ENCODE data around the gene SELENOS.
A peak's percentile ranks its signal among the peaks of the same experiment; 100 is the strongest.

Gene SELENOS

GRCh38 chr15:101276501-101277037 lies 716 bp downstream of the SELENOS start:
- DNase-seq (ENCODE audit: low spot score): no peak

DNA sequence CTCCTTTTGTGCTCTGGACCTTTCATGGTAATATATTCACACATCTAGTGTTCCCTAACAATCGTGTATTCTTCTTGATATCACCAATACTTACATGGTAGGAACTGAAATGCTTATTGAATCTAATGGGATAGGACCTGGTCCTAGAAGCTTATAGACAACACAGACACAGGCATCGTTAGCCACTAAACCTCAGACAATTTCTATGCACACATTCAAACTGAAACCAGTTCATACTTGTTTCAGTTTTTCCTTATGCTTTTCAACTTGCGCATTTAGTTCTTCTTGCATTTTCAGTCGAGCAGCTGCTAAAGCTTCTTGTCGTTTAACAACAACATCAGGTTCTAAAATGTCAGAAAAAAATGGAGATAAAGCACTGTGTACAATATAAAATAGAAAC lies 2.3 kb downstream of the SELENOS start:
- no peak for DNase-seq (ENCODE audit: low spot score)

- DNase-seq (ENCODE audit: low spot score): no peak
Observed at GRCh38 chr15:101273534-101273933, 3.8 kb downstream of the SELENOS start.

GRCh38 chr15:101272584-101272983 lies 4.7 kb downstream of the SELENOS start:
- DNase-seq (ENCODE audit: low spot score): no peak

DNA sequence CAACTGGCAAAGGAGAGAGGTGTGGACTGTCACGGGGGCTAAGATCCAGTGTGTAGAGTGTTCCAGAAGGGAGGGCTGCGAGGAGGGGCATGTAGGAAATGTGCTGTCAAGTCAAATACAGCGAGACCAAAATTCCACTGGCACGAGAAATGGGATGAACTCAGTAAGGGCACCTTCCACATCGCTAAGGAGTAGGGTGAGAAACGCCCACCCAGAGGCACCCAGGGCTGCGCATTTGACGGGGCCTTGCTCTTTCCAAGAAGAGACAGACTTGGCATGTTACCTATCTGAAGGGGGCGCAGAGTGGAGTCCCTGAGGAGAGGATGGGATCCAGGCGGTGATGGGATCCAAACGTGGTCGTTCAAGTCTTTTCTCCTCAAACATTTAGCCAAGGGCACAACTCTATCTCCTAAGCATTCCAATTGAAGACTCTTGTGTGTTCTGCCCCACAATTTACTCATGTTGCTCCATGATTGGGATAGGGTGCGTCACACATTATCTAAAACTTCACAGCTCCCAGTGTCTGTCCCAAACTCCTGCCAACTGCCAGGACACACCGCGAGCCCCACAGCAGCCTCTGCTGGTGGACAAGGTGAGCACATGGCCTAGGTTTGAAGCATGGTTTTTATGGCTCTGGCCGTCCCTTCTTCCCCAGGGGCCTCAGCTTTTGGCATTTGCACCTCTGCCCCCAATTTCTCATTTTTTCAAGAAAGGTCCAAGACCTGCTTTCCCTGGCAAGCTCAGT lies 7.6 kb downstream of the SELENOS start:
- DNase-seq (ENCODE audit: low spot score): no peak

DNA sequence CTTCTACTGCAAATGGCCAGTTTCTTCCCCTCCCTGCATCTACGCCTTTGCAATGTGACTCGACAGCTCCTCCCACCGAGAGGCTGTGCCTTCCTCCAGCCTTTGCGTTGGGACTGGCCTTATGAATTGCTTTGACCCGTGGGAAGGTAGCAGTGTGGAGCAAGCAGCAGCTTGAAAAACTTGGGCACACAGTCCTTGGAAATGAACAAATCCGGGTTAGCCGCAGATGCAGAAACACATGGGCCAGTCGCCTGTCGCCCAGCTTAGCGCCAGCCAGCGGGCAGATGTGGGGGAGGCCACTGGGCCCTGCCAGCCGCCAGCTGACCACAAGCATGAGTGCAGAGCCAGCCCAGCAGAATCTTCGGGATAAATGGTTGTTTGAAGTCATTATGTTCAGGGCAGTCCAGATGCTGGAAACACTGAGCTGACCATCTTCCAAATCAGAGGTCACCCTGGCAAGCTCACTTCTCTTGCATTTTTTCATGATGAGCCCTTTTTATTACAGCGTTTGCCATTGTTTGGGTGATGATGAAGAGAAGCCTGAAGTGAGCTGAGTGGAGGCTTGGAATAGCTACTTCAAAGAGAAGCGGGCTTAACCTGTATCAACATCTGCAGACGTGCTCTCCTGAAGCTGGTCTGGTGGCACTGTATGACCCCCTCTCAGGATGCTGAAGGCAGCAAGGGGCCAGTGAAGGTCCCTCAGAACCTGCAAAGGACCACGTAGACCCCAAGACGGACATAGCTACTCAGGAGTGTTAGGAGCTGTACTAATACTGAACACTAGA lies 9.8 kb downstream of the SELENOS start:
- DNase-seq (ENCODE audit: low spot score): no peak

- DNase-seq (ENCODE audit: low spot score): no peak
Observed at GRCh38 chr15:101266787-101267186, 10.5 kb downstream of the SELENOS start.

DNA sequence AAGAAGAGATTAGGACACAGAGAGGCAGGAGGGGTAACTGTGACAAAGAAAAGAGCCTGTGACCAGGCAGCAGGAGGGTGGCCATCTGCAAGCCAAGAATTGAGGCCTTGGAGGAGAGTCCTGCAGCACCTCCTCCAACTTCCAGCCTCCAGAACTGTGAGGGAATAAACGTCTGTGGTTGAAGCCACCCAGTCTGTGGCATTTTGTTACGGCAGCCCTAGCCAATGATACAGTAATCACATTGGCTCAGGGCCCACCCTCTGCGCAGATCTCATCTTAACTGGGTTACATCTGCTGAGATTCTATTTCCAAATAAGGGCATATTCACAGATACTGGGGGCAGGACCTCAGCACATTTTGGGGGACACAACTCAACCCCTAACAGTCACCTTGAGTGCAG lies 11.3 kb downstream of the SELENOS start:
- no peak for DNase-seq (ENCODE audit: low spot score)

DNA sequence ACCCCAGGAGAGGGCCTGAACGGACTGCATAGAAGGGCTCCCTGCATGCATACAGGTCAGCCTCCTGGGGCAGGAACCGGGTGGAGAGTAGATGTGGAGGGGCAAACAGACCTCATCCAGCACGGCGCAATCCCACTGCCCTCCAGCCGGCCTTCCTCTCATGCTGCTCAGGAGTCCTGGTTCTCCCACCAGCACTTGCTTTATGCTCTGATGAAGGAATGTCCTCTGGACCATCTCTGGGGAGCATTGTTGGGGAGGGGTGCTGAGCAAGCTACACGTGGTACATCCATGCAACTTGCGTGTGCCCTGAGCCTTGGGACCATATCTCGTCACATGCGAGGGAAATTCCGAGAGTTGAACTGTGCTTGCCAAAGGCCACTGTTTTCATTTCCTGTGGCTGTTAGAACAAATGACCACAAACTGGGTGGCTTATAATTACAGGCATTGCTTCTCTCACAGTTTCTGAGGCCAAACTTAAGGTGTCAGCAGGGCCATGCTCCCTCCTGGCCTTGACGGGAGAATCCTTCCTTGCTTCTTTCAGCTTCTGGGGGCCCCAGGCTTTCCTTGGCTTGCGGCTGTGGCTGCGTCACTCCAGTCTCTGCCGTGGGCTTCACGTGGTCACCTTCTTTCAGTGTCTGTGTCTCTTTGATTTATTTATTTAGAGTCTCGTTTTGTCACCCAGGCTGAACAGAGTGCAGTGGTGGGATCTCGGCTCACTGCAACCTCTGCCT lies 12.2 kb downstream of the SELENOS start:
- no peak for DNase-seq (ENCODE audit: low spot score)

DNA sequence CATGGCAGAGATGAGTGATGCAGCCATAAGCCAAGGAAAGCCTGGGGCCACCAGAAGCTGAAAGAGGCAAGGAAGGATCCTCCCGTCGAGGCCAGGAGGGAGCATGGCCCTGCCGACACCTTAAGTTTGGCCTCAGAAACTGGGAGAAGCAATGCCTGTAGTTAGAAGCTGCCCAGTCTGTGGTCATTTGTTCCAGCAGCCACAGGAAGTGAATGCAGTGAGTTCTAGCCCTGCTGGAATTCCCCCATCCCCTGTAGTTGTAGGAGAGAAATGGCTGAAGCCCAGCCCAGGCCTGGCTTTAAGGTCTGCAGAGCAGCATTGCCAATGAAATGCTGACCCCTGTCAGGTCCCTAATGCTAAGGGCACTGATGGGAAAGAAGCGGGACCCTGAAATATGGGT lies 13.3 kb downstream of the SELENOS start:
- no peak for DNase-seq (ENCODE audit: low spot score)

- DNase-seq (ENCODE audit: low spot score): no peak
Observed at GRCh38 chr15:101262551-101262950, 14.7 kb downstream of the SELENOS start.

DNA sequence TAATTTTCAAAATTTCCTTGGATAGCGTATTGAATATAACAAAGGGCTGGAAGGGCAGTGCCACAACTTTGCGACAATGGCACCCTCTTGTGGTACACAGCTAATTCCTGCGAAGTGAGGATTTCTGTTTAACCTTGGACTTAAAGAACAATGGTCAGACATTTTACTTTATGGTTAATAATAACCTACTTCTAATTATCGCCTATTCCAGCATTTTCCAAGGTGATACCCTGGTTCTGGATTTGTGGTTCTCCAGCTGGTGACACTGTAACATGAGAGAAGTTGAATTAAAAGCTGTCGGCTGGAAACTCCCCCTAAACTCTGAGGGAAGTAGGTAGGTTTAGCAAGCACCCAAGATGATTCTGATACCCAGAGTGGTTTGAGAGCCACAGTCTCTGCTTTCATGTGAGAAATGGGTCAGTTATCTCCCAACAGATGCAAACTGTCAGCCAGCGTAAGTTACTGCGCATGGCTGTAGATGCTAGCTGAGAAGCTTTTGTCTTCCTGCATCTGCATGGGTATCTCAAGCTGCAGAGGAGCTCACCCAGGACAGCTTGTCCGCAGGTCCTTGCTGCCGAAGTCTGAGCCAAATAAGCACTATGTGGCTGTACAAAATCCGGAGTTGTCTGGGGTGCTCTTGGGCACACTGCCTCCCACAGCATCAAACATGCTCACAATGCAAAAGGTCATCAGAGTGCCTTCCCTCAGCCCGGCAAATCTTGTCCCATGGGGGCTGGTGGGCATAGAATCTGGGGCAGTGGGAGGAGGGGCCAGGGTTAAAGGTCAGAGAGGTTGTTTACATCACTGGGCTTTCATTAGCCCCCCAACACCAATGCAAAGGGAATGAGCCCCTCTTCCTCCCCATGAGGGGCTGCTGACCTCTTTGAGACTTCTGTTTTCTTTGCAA lies 18.8 kb downstream of the SELENOS start:
- DNase-seq (ENCODE audit: low spot score): peak; percentile 74

DNA sequence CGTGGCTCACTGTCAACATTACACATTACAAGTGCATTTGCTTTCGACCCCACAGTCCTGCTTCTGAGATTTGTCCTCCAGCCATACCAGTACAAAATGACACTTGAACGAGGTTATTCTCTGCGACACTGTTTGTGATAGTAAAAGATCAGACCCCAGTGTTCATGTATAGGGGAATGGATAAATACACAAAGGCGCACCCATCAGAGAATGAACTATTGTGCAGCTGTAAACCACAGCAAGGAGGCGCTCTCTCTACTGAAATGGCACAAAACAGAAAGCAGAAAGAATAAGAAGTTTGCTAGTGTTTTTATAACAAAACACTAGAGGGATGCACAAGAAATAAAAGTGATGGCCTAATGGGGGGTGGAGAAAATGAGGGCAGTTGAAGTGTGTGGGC lies 20.5 kb downstream of the SELENOS start:
- no peak for DNase-seq (ENCODE audit: low spot score)

- peak; percentile 84 for DNase-seq (ENCODE audit: low spot score)
Observed at GRCh38 chr15:101255615-101256241, 21.6 kb downstream of the SELENOS start.

DNA sequence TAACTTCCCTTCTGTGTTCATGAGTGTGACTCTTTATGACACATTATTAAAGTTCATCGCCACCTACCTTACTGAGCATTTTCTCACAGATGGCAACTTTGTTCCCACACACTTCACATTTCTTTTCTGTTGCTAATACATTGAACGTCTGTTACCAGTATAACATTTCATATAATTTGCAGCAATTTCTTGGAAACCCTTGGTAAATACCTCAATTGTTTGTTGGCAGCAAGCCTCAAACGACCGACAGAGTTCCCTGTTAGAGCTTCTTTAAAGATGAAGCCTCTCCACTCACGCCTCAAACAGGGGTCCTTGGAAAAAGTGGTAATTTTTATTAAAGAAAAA lies 22.3 kb downstream of the SELENOS start:
- DNase-seq (ENCODE audit: low spot score): peak; percentile 25

DNA sequence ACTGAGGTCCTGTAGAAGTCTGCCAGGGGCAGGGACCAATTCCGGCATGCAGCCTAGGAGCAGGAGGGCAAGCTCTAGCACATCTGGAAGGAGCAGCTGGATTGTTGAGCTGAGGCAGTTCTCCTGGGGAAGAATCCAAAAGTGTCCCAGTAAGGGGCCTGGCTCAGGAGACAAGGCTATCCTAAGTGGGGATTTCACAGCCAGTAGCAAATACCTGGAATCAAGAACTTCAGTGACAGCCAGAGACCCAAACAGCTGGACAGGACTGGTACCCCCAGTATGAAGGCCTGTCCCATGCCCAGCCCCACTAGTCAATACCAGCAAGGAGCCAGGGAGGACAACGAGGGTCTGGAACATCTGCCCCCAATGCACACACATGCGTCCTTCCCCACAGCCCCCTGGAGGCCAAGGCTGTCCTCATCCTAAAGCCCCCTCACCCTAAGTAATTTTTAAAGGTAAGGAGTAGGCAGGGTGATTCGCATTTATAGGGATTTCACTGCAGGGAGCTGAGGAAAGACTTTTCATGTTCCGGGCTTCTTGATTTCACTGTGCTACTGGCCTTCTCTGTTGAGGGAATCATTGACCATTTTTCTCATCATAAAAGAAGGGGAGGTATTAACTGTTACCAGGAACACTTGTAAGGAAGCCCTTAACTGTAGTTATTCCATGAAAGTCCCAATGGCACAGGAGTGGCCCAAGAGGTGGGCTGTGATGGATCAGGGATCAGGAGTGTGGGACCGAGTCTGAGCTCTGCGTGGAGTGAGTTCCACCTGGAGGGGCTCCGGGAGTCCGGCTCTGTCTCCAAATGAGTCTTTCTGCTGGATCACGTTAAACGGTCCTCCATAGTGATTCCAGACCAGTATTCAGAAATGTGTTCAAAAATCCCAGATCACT lies 22.9 kb downstream of the SELENOS start:
- no peak for DNase-seq (ENCODE audit: low spot score)

DNA sequence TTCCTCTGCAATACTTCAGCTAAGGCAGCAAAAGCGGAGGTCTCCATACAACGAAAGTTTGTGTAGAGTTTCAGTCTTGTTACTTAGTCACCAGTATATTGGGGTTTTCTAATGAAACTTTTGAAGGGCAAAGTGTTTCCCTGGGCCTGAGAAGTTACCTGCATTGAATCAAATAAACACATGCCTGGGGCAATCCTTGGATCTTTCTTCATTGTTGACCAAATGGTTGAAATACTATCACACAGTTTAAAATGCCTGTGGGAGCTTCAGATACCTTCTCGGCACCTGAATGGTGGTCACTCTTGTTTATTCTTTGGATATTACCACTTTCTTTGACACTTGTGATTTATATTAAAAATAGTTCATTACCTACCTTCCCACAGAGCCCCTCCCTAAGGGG lies 24.4 kb downstream of the SELENOS start:
- DNase-seq (ENCODE audit: low spot score): no peak

DNA sequence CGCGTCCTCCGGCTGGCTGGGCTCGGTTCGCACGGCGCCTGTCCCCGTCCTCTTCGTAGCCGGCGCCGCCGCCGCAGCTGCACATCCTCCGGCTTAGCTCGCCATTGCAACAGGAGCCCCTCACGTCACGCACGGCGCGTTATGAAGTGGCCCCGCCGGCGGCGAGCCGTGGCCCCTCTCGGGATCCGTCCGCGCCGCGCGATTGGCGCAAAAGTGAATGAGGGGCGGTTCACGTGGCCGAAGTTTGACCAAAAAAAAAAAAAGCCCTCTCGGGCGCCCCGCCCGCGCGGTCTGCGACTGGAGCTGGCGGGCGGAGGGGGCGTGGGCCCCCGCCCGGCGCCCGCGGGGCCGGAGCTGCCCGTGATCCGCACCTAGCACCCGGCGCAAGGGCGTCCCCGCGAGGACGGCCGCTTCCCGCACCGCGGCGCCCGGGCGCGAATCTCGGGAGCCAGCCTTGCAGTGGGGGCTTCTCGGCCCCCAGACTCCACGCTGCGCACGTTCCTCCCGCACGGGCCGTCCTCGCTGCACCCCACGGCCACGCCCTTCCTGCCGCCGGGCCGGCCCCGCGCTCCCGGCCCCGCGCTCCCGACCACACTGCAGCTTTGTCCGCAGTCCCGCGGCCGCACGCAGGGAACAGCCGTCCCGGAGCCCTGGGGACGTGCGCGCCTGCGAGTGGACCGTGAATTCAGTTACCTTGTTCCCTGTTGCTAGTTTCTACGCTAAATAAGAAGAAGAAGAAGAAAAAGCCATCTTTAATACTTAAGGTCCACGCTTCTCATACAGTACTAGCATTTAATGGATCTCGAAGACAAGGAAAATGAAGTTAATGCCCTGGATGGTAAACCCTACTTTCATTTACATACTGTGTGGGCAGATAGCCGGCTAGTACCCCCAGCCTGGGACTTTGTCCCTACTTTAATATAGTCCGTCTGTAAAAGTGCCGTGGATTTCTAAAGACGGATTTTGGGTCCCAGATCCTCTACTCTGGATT lies 25.2 kb downstream of the SELENOS start, which contains the start of gene CHSY1:
Gene CHSY1 (minus strand): TSS at position 219 of the 991 bp plus-strand sequence. CDS start 592 bp downstream, outside the sequence.
- DNase-seq (ENCODE audit: low spot score): peak; percentile 73
